ENCODE data around the gene DLX1.
A peak's percentile ranks its signal among the peaks of the same experiment; 100 is the strongest.

The DLX1 gene

GRCh38 chr2:172105471-172106107, 20.3 kb downstream of the DLX1 start:
- peak overlapping the region; percentile 25 for H3K4me3 ChIP-seq (ENCODE audit: low read length)
- TF ChIP-seq CTCF (IDR thresholded peaks at IDR 0.05; ENCODE audit: insufficient read depth, low read depth, low read length, missing control alignments), result no peak

GRCh38 chr2:172106108-172106961, 21.0 kb downstream of the DLX1 start:
- peak; percentile 50 for DNase-seq (ENCODE audit: low read depth)
- H3K4me3 ChIP-seq (ENCODE audit: low read length), result peak overlapping the region; percentile 25
- TF ChIP-seq CTCF (IDR thresholded peaks at IDR 0.05; ENCODE audit: insufficient read depth, low read depth, low read length, missing control alignments), result peak; percentile 40

More at GRCh38 chr2:172105471-172106107, 20.3 kb downstream of the DLX1 start:
- DNase-seq (ENCODE audit: low read depth), result no peak

GRCh38 chr2:172107690-172108586, 22.6 kb downstream of the DLX1 start:
- H3K4me3 ChIP-seq (ENCODE audit: low read length), result no peak overlapping the region
- no peak for TF ChIP-seq CTCF (IDR thresholded peaks at IDR 0.05; ENCODE audit: insufficient read depth, low read depth, low read length, missing control alignments)
- DNase-seq (ENCODE audit: low read depth), result no peak

GRCh38 chr2:172108587-172108930, 23.3 kb downstream of the DLX1 start:
- DNase-seq (ENCODE audit: low read depth), result no peak
- no peak overlapping the region for H3K4me3 ChIP-seq (ENCODE audit: low read length)
- TF ChIP-seq CTCF (IDR thresholded peaks at IDR 0.05; ENCODE audit: insufficient read depth, low read depth, low read length, missing control alignments), result no peak

- DNase-seq (ENCODE audit: low read depth), result peak; percentile 67
- TF ChIP-seq CTCF (IDR thresholded peaks at IDR 0.05; ENCODE audit: insufficient read depth, low read depth, low read length, missing control alignments), result no peak
- H3K4me3 ChIP-seq (ENCODE audit: low read length), result no peak overlapping the region
These were observed 24.1 kb downstream of the DLX1 start for GRCh38 chr2:172109256-172109987.
